ENCODE data around the gene OR6N2.

OR6N2 gene

DNA sequence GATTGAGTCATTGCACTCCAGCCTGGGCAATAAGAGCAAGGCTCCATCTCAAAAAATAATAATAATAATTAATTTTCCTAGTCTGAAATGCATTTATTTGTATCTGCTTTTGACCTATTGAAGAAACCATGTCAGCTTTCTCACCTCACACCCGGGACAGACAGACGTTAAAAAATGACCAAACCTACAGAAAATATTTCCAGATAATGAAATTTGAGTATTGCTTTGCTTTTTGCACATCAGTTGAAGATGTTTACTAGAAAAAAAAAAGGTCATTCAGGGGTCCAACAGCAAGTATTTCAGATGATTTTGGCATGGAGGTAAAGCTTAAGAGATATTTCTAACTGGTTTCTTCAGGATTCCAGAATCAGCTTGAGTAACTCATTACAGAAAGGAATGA is 26.6 kb downstream of the OR6N2 start, which contains the start of gene OR6K6:
TSS of gene OR6K6 (plus strand) at position 301 of the 400 bp plus-strand sequence. CDS start 168 bp downstream, outside the sequence.
- DNase-seq (ENCODE audit: low read depth in 2 of 3, low spot score in 1 of 3): no peak

DNA sequence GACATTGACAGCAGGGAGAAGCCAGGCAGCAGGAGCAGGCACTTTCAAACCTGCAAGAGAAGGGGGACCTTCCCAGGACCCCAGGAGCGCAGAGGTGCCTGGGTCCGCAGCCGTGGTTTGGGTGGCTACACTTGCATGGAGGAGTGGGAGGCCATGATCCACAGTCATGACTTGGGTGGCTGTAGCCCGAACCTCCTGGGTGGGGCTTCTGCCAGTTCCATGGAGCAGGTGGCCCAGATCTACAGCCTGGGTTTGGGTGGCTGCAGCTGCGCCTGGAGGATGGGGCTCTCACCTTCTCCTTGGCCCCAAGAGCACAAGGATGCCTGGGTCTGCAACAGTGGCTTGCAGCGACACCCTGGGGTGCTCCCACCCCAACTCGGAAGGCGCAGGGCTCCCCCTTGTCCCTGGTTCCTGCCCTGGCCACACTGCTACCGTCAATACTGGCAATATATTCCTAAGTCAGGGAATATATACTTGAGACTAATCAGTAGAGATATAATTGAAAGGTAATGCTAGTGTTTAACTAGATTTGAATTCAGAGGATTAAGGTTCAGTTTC is 28.8 kb downstream of the OR6N2 start:
- DNase-seq (ENCODE audit: low read depth in 2 of 3, low spot score in 1 of 3): no peak

DNA sequence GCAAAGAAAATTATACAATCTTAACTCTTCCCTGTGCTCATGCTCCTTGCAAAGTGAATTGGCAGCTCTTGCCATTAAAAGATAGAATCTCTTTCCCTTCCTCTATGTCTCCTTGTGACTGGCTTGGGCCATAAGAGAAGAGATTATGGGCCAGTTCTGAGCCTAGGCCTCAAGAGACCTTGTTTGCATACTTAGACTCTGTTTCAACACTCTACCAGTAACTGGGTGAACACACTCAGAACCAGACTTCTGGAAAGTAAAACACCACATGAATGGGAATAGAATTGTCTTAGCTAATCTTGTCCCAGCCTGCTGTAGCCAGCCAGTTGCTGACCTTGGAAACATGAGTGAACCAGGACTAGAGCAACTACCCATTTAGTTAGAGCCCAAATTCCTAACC is 45.2 kb downstream of the OR6N2 start:
- DNase-seq (ENCODE audit: low read depth in 2 of 3, low spot score in 1 of 3): no peak

DNA sequence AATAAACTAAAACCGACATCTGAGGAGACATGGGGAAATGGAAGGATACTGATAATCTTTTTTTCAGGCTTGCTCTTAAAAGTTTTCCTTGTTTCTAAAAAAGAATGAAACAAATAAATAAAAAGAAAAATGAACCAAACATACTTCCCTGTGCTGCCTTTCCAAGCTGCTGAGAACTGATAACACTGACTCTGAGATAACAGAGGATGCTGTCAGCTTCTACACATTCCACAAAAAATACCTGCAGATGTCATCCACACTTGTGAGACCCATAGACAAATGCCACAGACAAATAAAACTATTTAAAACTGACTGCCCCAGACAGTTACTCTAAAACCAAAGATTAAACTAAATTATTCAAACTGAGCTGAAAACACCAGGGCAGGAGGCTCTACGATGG is 48.5 kb downstream of the OR6N2 start:
- no peak for DNase-seq (ENCODE audit: low read depth in 2 of 3, low spot score in 1 of 3)

DNA sequence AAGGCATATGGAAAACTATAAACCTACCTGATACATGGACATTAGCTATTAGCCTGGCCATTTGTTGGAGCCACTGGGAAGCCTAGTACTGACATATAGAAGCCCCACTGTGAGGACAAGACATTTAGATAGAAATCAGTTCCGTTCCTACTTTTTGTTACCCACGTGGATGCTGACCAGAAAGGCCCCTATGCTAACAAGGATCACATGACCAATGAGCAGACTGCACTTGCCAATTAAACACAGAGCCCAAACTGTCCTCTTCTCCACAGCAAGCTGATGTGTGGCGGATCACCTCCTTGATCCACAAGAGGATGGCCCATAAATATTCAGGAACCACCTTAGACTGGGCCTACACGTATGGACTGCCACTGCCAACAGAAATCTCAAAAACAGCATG is 49.3 kb downstream of the OR6N2 start:
- DNase-seq (ENCODE audit: low read depth in 2 of 3, low spot score in 1 of 3): no peak

DNA sequence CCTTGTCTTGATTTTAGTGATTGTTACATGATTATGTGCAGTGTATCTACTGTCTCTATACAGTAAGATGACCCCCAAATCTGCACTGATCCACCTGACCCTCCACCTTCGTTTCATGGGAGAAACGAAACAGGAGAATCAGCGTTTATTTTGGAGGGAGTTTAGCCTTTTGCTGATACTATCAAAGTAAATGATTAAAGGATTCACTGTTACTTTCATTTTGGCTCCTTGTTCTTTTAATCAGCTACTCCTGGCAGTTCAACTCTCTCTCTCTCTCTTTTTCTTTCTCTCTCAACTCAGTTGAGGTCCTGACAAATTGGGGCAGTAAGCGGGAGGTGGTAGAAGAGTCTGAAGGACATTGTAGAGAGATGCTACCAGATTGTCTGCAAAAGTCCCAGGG is 50.6 kb downstream of the OR6N2 start:
- DNase-seq (ENCODE audit: low read depth in 2 of 3, low spot score in 1 of 3): no peak

DNA sequence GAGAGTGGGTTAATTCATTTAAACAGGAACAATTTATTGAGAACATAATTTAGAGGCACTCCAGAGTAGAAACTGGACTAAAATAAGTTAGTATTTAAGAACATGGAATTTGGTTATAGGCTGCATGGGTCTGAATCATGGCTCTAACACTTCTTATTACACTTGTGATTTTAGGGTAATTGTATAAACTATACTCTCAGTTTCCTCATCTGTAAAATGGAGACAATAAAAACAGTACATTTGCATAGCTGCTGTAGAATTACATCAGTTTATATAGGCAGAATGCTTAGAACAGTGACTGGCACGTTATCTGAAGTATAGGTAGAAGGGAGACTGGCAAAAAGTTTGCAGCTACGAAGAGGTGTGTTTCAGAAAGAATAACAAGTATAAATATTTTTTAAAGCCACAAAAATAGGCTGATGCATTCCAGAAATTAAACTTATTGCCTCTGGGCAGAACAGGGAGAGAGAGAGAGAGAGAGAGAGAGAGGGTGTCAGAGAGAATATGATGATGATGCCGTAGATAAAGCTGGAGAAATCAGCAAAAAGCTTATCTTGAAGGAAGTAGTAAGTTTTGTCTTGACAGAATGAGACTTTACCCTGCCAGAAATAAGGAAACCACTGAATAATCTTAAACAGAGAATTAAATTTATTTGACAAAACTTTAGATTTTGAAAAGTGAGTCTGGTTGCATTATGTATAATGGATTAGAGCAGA is 52.3 kb downstream of the OR6N2 start:
- DNase-seq (ENCODE audit: low read depth in 2 of 3, low spot score in 1 of 3): no peak

DNA sequence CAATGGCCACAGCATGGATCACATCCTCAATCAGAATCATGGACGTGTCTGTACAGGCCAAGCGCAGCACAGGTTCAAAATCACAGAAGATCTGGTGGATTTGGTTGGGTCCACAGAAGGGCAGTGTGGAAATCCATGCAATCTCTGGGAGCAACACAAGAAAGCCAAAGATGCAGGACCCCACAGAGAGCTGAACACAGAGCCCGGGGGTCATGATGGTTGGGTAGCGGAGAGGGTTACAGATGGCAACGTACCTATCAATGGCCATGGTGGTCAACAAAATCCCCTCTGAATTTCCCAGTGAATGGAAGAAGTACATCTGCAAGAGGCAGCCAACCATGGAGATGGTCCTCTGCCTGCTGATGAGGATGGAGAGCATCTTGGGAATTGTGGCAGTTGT is 56.6 kb downstream of the OR6N2 start:
- DNase-seq (ENCODE audit: low read depth in 2 of 3, low spot score in 1 of 3): no peak

Data from stimulated activated CD4-positive, alpha-beta T cell treated with anti-CD3 and anti-CD28 coated beads, Interleukin-12 subunit alpha, Interleukin-12 subunit beta, amount 100 ng/mL, for 48 hours (primary cell).